ENCODE data around the gene DYSF. TPM values are rescaled to one million over a fixed set of nuclear protein-coding genes. Genes with fewer than 3 reads are reported as not detected.

Gene DYSF
- polyA plus RNA-seq, 1 of the 3 experiments (the other 2 are of a cell fraction), result 0.10 TPM

DNA sequence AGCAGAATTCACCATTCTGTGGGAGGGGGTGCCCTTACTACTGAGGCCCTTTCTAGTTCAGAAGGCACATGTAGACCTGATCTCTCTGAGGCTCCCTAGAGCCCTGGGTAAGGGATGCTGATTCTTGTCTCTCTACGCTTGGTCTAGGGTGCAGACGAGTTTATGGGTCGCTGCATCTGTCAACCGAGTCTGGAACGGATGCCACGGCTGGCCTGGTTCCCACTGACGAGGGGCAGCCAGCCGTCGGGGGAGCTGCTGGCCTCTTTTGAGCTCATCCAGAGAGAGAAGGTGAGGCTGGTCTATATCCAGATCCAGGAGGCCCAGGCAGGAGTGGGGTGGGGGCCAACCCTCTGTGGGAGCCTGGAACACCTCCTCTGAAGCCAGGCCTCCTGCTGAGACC lies 147.2 kb downstream of the DYSF start:
- H3K9me2 ChIP-seq, result no peaks in the 10 kb centered on the region
- no peak for DNase-seq
- H3K36me3 ChIP-seq (replicated peaks in 1 of 2; ENCODE audit: control insufficient read depth in 1 of 2, insufficient read depth in 2 of 2, low read length in 1 of 2), result no peaks in the 10 kb centered on the region
- no peaks in the 10 kb centered on the region for H3F3A ChIP-seq (replicated peaks; ENCODE audit: insufficient read depth)
- H3K4me3 ChIP-seq (ENCODE audit: low read depth in 2 of 2, low read length in 1 of 2), result no peak overlapping the region
- H3K9ac ChIP-seq, result no peak overlapping the region
- TF ChIP-seq, protein P1, sequence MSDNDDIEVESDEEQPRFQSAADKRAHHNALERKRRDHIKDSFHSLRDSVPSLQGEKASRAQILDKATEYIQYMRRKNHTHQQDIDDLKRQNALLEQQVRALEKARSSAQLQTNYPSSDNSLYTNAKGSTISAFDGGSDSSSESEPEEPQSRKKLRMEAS (IDR thresholded peaks at IDR 0.05; ENCODE audit: low read depth), result no peak
- TF ChIP-seq SMC3 (IDR thresholded peaks at IDR 0.05; ENCODE audit: low read depth, low read length) (no peak), GABPA (IDR thresholded peaks at IDR 0.05; ENCODE audit: low read depth) (no peak), SIN3A (IDR thresholded peaks at IDR 0.05; ENCODE audit: borderline replicate concordance, low read depth, low read length) (no peak), NRF1 (IDR thresholded peaks at IDR 0.05; ENCODE audit: low read depth, low read length) (no peak), MEF2A (IDR thresholded peaks at IDR 0.05; ENCODE audit: borderline replicate concordance, low read depth) (no peak), YY1 (IDR thresholded peaks at IDR 0.05; ENCODE audit: low read depth) (no peak), EZH2phosphoT487 (IDR thresholded peaks at IDR 0.05; ENCODE audit: borderline replicate concordance, low read depth) (no peak), TEAD4 (IDR thresholded peaks at IDR 0.05; ENCODE audit: borderline replicate concordance, insufficient read depth) (no peak), NFIC (IDR thresholded peaks at IDR 0.05; ENCODE audit: borderline replicate concordance) (no peak), RFX5 (IDR thresholded peaks at IDR 0.05; ENCODE audit: low read length) (no peak), RXRA (IDR thresholded peaks at IDR 0.05; ENCODE audit: borderline replicate concordance, low read depth) (no peak), MXI1 (IDR thresholded peaks at IDR 0.05; ENCODE audit: low read depth, low read length) (no peak), FOXM1 (IDR thresholded peaks at IDR 0.05; ENCODE audit: low read depth) (no peak), CHD2 (IDR thresholded peaks at IDR 0.05; ENCODE audit: low read length, partially characterized antibody) (no peak), JUND (IDR thresholded peaks at IDR 0.05) (no peak)
- TF ChIP-seq, protein P2, sequence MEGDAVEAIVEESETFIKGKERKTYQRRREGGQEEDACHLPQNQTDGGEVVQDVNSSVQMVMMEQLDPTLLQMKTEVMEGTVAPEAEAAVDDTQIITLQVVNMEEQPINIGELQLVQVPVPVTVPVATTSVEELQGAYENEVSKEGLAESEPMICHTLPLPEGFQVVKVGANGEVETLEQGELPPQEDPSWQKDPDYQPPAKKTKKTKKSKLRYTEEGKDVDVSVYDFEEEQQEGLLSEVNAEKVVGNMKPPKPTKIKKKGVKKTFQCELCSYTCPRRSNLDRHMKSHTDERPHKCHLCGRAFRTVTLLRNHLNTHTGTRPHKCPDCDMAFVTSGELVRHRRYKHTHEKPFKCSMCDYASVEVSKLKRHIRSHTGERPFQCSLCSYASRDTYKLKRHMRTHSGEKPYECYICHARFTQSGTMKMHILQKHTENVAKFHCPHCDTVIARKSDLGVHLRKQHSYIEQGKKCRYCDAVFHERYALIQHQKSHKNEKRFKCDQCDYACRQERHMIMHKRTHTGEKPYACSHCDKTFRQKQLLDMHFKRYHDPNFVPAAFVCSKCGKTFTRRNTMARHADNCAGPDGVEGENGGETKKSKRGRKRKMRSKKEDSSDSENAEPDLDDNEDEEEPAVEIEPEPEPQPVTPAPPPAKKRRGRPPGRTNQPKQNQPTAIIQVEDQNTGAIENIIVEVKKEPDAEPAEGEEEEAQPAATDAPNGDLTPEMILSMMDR (IDR thresholded peaks at IDR 0.05), result no peak
- TF ChIP-seq, protein P3, sequence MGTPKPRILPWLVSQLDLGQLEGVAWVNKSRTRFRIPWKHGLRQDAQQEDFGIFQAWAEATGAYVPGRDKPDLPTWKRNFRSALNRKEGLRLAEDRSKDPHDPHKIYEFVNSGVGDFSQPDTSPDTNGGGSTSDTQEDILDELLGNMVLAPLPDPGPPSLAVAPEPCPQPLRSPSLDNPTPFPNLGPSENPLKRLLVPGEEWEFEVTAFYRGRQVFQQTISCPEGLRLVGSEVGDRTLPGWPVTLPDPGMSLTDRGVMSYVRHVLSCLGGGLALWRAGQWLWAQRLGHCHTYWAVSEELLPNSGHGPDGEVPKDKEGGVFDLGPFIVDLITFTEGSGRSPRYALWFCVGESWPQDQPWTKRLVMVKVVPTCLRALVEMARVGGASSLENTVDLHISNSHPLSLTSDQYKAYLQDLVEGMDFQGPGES (IDR thresholded peaks at IDR 0.05; ENCODE audit: low read depth, low read length), result no peak
- TF ChIP-seq, protein P4, sequence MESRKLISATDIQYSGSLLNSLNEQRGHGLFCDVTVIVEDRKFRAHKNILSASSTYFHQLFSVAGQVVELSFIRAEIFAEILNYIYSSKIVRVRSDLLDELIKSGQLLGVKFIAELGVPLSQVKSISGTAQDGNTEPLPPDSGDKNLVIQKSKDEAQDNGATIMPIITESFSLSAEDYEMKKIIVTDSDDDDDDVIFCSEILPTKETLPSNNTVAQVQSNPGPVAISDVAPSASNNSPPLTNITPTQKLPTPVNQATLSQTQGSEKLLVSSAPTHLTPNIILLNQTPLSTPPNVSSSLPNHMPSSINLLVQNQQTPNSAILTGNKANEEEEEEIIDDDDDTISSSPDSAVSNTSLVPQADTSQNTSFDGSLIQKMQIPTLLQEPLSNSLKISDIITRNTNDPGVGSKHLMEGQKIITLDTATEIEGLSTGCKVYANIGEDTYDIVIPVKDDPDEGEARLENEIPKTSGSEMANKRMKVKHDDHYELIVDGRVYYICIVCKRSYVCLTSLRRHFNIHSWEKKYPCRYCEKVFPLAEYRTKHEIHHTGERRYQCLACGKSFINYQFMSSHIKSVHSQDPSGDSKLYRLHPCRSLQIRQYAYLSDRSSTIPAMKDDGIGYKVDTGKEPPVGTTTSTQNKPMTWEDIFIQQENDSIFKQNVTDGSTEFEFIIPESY (IDR thresholded peaks at IDR 0.05; ENCODE audit: borderline replicate concordance, low read depth), result no peak
- TF ChIP-seq, protein P5, sequence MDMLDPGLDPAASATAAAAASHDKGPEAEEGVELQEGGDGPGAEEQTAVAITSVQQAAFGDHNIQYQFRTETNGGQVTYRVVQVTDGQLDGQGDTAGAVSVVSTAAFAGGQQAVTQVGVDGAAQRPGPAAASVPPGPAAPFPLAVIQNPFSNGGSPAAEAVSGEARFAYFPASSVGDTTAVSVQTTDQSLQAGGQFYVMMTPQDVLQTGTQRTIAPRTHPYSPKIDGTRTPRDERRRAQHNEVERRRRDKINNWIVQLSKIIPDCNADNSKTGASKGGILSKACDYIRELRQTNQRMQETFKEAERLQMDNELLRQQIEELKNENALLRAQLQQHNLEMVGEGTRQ (IDR thresholded peaks at IDR 0.05; ENCODE audit: borderline replicate concordance, low read depth, low read length), result no peak
- H3K27me3 ChIP-seq (ENCODE audit: insufficient read depth), result no peaks in the 10 kb centered on the region; the same call in 1 of the 2 replicates
- H3K4me1 ChIP-seq (ENCODE audit: control insufficient read depth in 1 of 2, insufficient read depth in 2 of 2, low read depth in 1 of 2, low read length in 1 of 2), result peaks cover 0 to 8% of the 10 kb centered on the region in 2 experiments; a peak in 1 of 4 replicates
- ChIA-PET CTCF (no interaction called here), POLR2A (no interaction called here)
- WGBS (ENCODE audit: low lambda C conversion rate), result 20% methylated on average over 4 of the region's 9 CpGs
- H3K4me2 ChIP-seq, result no peak overlapping the region
- H3K27ac ChIP-seq (ENCODE audit: low read depth in 2 of 2, low read length in 1 of 2), result no peak overlapping the region
- no peak overlapping the region for H2AFZ ChIP-seq (ENCODE audit: low read depth)
- no peaks in the 10 kb centered on the region for H3K9me3 ChIP-seq
- no peaks in the 10 kb centered on the region for H4K20me1 ChIP-seq (ENCODE audit: insufficient read depth)
- H3K79me2 ChIP-seq (ENCODE audit: insufficient read depth), result no peaks in the 10 kb centered on the region
